GM23338 (cell line): ENCODE data around the gene MLPH.

ENCODE experiments used
- CREB1 ChIP-seq: fragments of 250-450 bp; sonication (Bioruptor Pico); IDR thresholded peaks from 2 replicates; pipeline ENCODE4 v1.5.0; 2020; ENCODE audit warnings: low read depth, mild to moderate bottlenecking, moderate library complexity
- EZH2 ChIP-seq: fragments of 200-600 bp; sonication (generic); IDR thresholded peaks from one replicate; pipeline ENCODE4 v1.8.0; 2017; ENCODE audit warnings: antibody characterized with exemption, mild to moderate bottlenecking, low read depth; ENCODE audit not compliant: unreplicated experiment
- EZH2phosphoT487 ChIP-seq: fragments of 200-600 bp; sonication (generic); IDR thresholded peaks from one replicate; pipeline ENCODE4 v1.8.1; 2018; ENCODE audit warnings: antibody characterized with exemption; ENCODE audit not compliant: unreplicated experiment
- JUNB ChIP-seq: IDR thresholded peaks from one replicate; pipeline ENCODE4 v1.6.1; 2016; ENCODE audit warnings: antibody characterized with exemption; ENCODE audit not compliant: unreplicated experiment
- NANOG ChIP-seq: IDR thresholded peaks from 2 replicates; pipeline ENCODE4 v1.6.1; 2016; ENCODE audit warnings: antibody characterized with exemption, borderline replicate concordance
- POLR2AphosphoS5 ChIP-seq: IDR thresholded peaks from 2 replicates; pipeline ENCODE4 v1.6.1; 2016; ENCODE audit warnings: antibody characterized with exemption, low read depth
- STAT1 ChIP-seq: IDR thresholded peaks from one replicate; pipeline ENCODE4 v1.6.1; 2016; ENCODE audit warnings: antibody characterized with exemption; ENCODE audit not compliant: unreplicated experiment
- ZNF114 ChIP-seq: fragments of 250-450 bp; sonication (Bioruptor Pico); IDR thresholded peaks from 2 replicates; pipeline ENCODE4 v1.5.0; 2020; ENCODE audit warnings: mild to moderate bottlenecking, moderate library complexity
- ZNF331 ChIP-seq: fragments of 250-450 bp; sonication (Bioruptor Pico); IDR thresholded peaks from 2 replicates; pipeline ENCODE4 v1.5.0; 2020; ENCODE audit warnings: low read depth, mild to moderate bottlenecking, moderate library complexity
- TF ChIP-seq, protein P1 (sequence below), 2 experiments: fragments of 200-600 bp in 1 of 2; sonication (generic) in 1 of 2; conservative IDR thresholded peaks; 2 replicates each; pipeline versions ENCODE4 v1.5.1 to v1.6.1; 2016 to 2017; ENCODE audit warnings: antibody characterized with exemption in 2 of 2, low read depth in 2 of 2, mild to moderate bottlenecking in 2 of 2, moderate library complexity in 1 of 2
- TF ChIP-seq, protein P2 (sequence below): IDR thresholded peaks from one replicate; pipeline ENCODE4 v1.6.1; 2018; ENCODE audit warnings: antibody characterized with exemption; ENCODE audit not compliant: unreplicated experiment
- TF ChIP-seq, protein P3 (sequence below): IDR thresholded peaks from 2 replicates; pipeline ENCODE4 v1.6.1; 2016; ENCODE audit warnings: antibody characterized with exemption

DNA sequence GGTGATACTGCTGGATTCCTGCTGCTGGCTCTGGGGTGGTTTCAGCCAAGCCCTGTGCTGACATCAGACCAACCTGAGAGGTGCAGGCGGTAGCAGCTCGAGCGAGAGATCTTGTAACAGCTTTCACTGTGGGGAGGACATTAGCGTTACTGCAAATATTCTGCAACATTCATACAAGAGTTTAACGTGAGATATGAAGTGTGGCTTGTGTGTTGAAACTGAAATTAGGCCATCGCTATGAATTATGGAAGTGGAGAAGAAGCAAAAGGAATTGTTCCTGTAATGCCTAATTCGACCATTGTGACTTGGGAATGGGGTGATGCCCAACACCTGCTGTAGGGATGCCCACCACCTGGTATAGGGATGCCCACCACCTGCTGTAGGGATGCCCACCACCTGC is 6.5 kb upstream of the MLPH start:
- TF ChIP-seq, protein P1, sequence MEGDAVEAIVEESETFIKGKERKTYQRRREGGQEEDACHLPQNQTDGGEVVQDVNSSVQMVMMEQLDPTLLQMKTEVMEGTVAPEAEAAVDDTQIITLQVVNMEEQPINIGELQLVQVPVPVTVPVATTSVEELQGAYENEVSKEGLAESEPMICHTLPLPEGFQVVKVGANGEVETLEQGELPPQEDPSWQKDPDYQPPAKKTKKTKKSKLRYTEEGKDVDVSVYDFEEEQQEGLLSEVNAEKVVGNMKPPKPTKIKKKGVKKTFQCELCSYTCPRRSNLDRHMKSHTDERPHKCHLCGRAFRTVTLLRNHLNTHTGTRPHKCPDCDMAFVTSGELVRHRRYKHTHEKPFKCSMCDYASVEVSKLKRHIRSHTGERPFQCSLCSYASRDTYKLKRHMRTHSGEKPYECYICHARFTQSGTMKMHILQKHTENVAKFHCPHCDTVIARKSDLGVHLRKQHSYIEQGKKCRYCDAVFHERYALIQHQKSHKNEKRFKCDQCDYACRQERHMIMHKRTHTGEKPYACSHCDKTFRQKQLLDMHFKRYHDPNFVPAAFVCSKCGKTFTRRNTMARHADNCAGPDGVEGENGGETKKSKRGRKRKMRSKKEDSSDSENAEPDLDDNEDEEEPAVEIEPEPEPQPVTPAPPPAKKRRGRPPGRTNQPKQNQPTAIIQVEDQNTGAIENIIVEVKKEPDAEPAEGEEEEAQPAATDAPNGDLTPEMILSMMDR (conservative IDR thresholded peaks at IDR 0.05; ENCODE audit: low read depth in 2 of 2), result no peak
- TF ChIP-seq JUNB, result no peak
- TF ChIP-seq, protein P2, sequence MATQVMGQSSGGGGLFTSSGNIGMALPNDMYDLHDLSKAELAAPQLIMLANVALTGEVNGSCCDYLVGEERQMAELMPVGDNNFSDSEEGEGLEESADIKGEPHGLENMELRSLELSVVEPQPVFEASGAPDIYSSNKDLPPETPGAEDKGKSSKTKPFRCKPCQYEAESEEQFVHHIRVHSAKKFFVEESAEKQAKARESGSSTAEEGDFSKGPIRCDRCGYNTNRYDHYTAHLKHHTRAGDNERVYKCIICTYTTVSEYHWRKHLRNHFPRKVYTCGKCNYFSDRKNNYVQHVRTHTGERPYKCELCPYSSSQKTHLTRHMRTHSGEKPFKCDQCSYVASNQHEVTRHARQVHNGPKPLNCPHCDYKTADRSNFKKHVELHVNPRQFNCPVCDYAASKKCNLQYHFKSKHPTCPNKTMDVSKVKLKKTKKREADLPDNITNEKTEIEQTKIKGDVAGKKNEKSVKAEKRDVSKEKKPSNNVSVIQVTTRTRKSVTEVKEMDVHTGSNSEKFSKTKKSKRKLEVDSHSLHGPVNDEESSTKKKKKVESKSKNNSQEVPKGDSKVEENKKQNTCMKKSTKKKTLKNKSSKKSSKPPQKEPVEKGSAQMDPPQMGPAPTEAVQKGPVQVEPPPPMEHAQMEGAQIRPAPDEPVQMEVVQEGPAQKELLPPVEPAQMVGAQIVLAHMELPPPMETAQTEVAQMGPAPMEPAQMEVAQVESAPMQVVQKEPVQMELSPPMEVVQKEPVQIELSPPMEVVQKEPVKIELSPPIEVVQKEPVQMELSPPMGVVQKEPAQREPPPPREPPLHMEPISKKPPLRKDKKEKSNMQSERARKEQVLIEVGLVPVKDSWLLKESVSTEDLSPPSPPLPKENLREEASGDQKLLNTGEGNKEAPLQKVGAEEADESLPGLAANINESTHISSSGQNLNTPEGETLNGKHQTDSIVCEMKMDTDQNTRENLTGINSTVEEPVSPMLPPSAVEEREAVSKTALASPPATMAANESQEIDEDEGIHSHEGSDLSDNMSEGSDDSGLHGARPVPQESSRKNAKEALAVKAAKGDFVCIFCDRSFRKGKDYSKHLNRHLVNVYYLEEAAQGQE, result no peak
- no peak for TF ChIP-seq STAT1
- no peak for TF ChIP-seq CREB1 (CRISPR knock-in tag)
- no peak for TF ChIP-seq EZH2phosphoT487
- no peak for TF ChIP-seq EZH2
- TF ChIP-seq ZNF114, result no peak
- TF ChIP-seq ZNF331, result no peak
- TF ChIP-seq POLR2AphosphoS5, result no peak
- TF ChIP-seq, protein P3, sequence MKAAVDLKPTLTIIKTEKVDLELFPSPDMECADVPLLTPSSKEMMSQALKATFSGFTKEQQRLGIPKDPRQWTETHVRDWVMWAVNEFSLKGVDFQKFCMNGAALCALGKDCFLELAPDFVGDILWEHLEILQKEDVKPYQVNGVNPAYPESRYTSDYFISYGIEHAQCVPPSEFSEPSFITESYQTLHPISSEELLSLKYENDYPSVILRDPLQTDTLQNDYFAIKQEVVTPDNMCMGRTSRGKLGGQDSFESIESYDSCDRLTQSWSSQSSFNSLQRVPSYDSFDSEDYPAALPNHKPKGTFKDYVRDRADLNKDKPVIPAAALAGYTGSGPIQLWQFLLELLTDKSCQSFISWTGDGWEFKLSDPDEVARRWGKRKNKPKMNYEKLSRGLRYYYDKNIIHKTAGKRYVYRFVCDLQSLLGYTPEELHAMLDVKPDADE, result no peak
- TF ChIP-seq NANOG, result no peak
